ENCODE measurements around the gene THSD4.

Gene THSD4

GRCh38 chr15:71334434-71334833 lies 219.2 kb downstream of the THSD4 start:
- DNase-seq, result no peak

- no peak for DNase-seq
Observed at GRCh38 chr15:71334873-71335272, 219.6 kb downstream of the THSD4 start.

- DNase-seq, result no peak
Observed at GRCh38 chr15:71335591-71335990, 220.3 kb downstream of the THSD4 start.

GRCh38 chr15:71336671-71337070 lies 221.4 kb downstream of the THSD4 start:
- no peak for DNase-seq

- peak; percentile 43 for DNase-seq
Observed at GRCh38 chr15:71337197-71337845, 222.1 kb downstream of the THSD4 start.

GRCh38 chr15:71338265-71338664 lies 223.0 kb downstream of the THSD4 start:
- no peak for DNase-seq

GRCh38 chr15:71338827-71339542 lies 223.7 kb downstream of the THSD4 start:
- DNase-seq, result no peak

- DNase-seq, result no peak
Observed at GRCh38 chr15:71341811-71342550, 226.7 kb downstream of the THSD4 start.

- no peak for DNase-seq
Observed at GRCh38 chr15:71342658-71343057, 227.4 kb downstream of the THSD4 start.

GRCh38 chr15:71344316-71344715 lies 229.0 kb downstream of the THSD4 start:
- no peak for DNase-seq

- DNase-seq, result no peak
Observed at GRCh38 chr15:71345186-71345585, 229.9 kb downstream of the THSD4 start.

GRCh38 chr15:71346464-71346863 lies 231.2 kb downstream of the THSD4 start:
- no peak for DNase-seq

GRCh38 chr15:71348597-71348996 lies 233.3 kb downstream of the THSD4 start:
- no peak for DNase-seq

GRCh38 chr15:71349336-71349735 lies 234.1 kb downstream of the THSD4 start:
- DNase-seq, result no peak

- no peak for DNase-seq
Observed at GRCh38 chr15:71349736-71350526, 234.7 kb downstream of the THSD4 start.

- no peak for DNase-seq
Observed at GRCh38 chr15:71350622-71351378, 235.5 kb downstream of the THSD4 start.

- no peak for DNase-seq
Observed at GRCh38 chr15:71352125-71352524, 236.9 kb downstream of the THSD4 start.

- DNase-seq, result no peak
Observed at GRCh38 chr15:71352765-71353164, 237.5 kb downstream of the THSD4 start.

GRCh38 chr15:71353171-71353570 lies 237.9 kb downstream of the THSD4 start:
- no peak for DNase-seq

- DNase-seq, result no peak
Observed at GRCh38 chr15:71355268-71355667, 240.0 kb downstream of the THSD4 start.

GRCh38 chr15:71357321-71357732 lies 242.1 kb downstream of the THSD4 start:
- no peak for DNase-seq

- no peak for DNase-seq
Observed at GRCh38 chr15:71357967-71358366, 242.7 kb downstream of the THSD4 start.

Measured in EL (cell line).